Transverse colon (tissue), 4 donors: ENCODE data around the gene LDHB. TPM values are rescaled to one million over a fixed set of nuclear protein-coding genes. Genes with fewer than 3 reads are reported as not detected.

Source experiments
- total RNA-seq, 4 donors: library from RNA; depleted of rRNA; stranded (reverse); fragments of >200 nt; gene quantifications; one replicate each; pipeline ENCODE4 v1.1.0, GENCODE V29; 2016

LDHB gene
- total RNA-seq, 4 donors from 2014 or later = 68.1 to 145 (median 118) TPM

Other genes starting within 250 kb of the LDHB start
- 10 to 100 TPM in 3 of 4 donors, 1 to 10 TPM in 1; 9.8 to 41.0 (median 27.0) TPM for gene PYROXD1, start 220.2 kb downstream of the LDHB start, total RNA-seq
- gene RECQL, start 156.2 kb downstream of the LDHB start, total RNA-seq = 10 to 100 TPM in 3 of 4 donors, 1 to 10 TPM in 1; 2.2 to 32.0 (median 13.5) TPM
- gene GOLT1B, start 156.1 kb downstream of the LDHB start, total RNA-seq = 10 to 100 TPM in 3 of 4 donors, 1 to 10 TPM in 1; 8.6 to 14.6 (median 13.1) TPM
- gene SPX, start 131.5 kb downstream of the LDHB start, total RNA-seq = not detected
- under 1 TPM in 1 of 4 donors, not detected in 3; 0.16 TPM for gene GYS2, start 53.0 kb downstream of the LDHB start, total RNA-seq
- 10 to 100 TPM in 1 of 4 donors, 1 to 10 TPM in 3; 3.0 to 22.1 (median 3.6) TPM for gene KCNJ8, start 116.9 kb upstream of the LDHB start, total RNA-seq